OCI-LY1 (cell line): Measurements from ENCODE around the gene HPF1.

Experiments used
- H2AFZ ChIP-seq: fragments of 200-600 bp; sonication (generic), shearing (Covaris generic); 2 replicates; pipeline ENCODE4 v1.6.0; 2014; ENCODE audit warnings: antibody characterized with exemption, mild to moderate bottlenecking, low read length
- H3F3A ChIP-seq: fragments of 200-600 bp; sonication (generic), shearing (Covaris generic); 2 replicates; pipeline ENCODE4 v1.6.0; 2014; ENCODE audit warnings: mild to moderate bottlenecking, antibody characterized with exemption, low read length, moderate library complexity; ENCODE audit not compliant: insufficient read depth
- H3K27ac ChIP-seq: fragments of 200-600 bp; sonication (generic); 2 replicates; pipeline ENCODE4 v1.5.1; 2014; ENCODE audit warnings: low read length, mixed run types, mild to moderate bottlenecking, low read depth; ENCODE audit not compliant: poor library complexity, severe bottlenecking
- H3K27me3 ChIP-seq: fragments of 200-600 bp; sonication (generic); 2 replicates; pipeline ENCODE4 v1.6.0; 2014; ENCODE audit warnings: antibody characterized with exemption, mild to moderate bottlenecking, low read length, moderate library complexity; ENCODE audit not compliant: insufficient read depth
- H3K36me3 ChIP-seq: fragments of 200-600 bp; sonication (generic); 2 replicates; pipeline ENCODE4 v1.6.1; 2014; ENCODE audit warnings: mild to moderate bottlenecking, antibody characterized with exemption, low read length, moderate library complexity, mixed read lengths; ENCODE audit not compliant: insufficient read depth
- H3K4me1 ChIP-seq: fragments of 200-600 bp; sonication (generic); 2 replicates; pipeline ENCODE4 v1.5.1; 2014; ENCODE audit warnings: mild to moderate bottlenecking, low read length, moderate library complexity; ENCODE audit not compliant: insufficient read depth, severe bottlenecking
- H3K4me2 ChIP-seq: fragments of 200-600 bp; sonication (generic), shearing (Covaris generic); 2 replicates; pipeline ENCODE4 v1.6.1; 2014; ENCODE audit warnings: low read length
- H3K4me3 ChIP-seq: fragments of 200-600 bp; sonication (generic); 2 replicates; pipeline ENCODE4 v1.5.1; 2014; ENCODE audit warnings: low read length, low read depth, mild to moderate bottlenecking, mixed read lengths; ENCODE audit not compliant: poor library complexity, severe bottlenecking
- H3K79me2 ChIP-seq: fragments of 200-600 bp; shearing (Covaris generic); 2 replicates; pipeline ENCODE4 v1.6.1; 2016; ENCODE audit warnings: mixed run types, low read length, mixed read lengths; ENCODE audit not compliant: insufficient read depth
- H3K9ac ChIP-seq: fragments of 200-600 bp; sonication (generic), shearing (Covaris generic); 2 replicates; pipeline ENCODE4 v1.6.1; 2014; ENCODE audit warnings: mild to moderate bottlenecking, low read length, mixed read lengths
- H3K9me2 ChIP-seq: fragments of 200-600 bp; sonication (generic), shearing (Covaris generic); 2 replicates; pipeline ENCODE4 v1.6.1; 2014; ENCODE audit warnings: low read depth, mild to moderate bottlenecking, low read length, mixed read lengths
- H3K9me3 ChIP-seq: fragments of 200-600 bp; shearing (Covaris generic); 2 replicates; pipeline ENCODE4 v1.6.1; 2014; ENCODE audit warnings: low read length, mixed read lengths
- H4K20me1 ChIP-seq: fragments of 200-600 bp; sonication (generic), shearing (Covaris generic); 2 replicates; pipeline ENCODE4 v1.6.0; 2016; ENCODE audit warnings: mild to moderate bottlenecking, low read length; ENCODE audit not compliant: insufficient read depth
- CTCF ChIP-seq: fragments of 200-600 bp; sonication (generic), shearing (Covaris generic); IDR thresholded peaks from 2 replicates; pipeline ENCODE4 v1.5.1; 2017; ENCODE audit warnings: mild to moderate bottlenecking, antibody characterized with exemption, low read length, moderate library complexity, mixed read lengths
- EZH2 ChIP-seq: fragments of 200-600 bp; sonication (generic), shearing (Covaris generic); IDR thresholded peaks from 2 replicates; pipeline ENCODE4 v1.8.0; 2017; ENCODE audit warnings: borderline replicate concordance, mixed run types, mild to moderate bottlenecking, antibody characterized with exemption, low read length, moderate library complexity, mixed read lengths

HPF1 gene

DNA sequence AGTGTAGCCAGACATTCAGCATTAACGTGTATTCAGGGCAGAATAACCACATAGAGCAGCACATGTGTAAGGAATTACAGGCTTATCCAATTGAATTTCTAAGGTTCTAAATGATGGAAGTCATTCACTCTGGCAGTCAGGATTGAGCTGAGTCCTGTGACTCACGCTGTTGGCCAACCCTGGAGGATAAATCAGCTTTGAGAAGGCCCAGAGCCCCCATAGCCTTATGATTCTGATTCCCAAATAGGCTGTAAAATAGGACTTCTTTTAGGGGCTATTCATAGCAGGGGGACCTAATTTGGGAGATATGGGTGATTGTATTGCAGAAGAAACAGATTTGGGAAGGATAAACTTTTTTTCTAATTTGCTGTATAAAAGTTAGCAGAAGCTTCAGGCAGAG, 8.1 kb upstream of the HPF1 start:
- no peaks in the 10 kb centered on the region for H3K79me2 ChIP-seq

DNA sequence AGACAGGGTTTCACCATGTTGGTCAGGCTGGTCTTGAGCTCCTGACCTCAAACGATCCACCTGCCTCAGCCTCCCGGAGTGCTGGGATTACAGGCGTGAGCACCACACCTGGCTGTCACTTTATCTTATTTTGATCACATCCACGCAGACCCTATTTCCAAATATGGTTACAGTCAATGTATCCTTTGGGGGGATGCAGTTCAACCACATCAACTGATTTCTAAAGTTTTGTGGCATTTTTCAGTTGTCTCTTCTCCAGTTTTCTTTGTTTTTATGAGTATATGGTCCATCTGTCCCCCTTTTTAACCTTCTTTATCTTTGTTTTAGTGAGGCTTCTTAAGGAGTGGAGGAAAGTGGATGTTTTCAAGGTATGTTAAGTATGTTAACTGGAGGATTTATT, 4.1 kb upstream of the HPF1 start:
- no peak overlapping the region for H3K9ac ChIP-seq

More for the DNA sequence above, 8.1 kb upstream of the HPF1 start:
- no peak overlapping the region for H3K4me2 ChIP-seq
- no peaks in the 10 kb centered on the region for H3F3A ChIP-seq
- H4K20me1 ChIP-seq: no peaks in the 10 kb centered on the region
- no peak for TF ChIP-seq CTCF
- TF ChIP-seq EZH2: no peak
- no peaks in the 10 kb centered on the region for H3K27me3 ChIP-seq
- no peak overlapping the region for H2AFZ ChIP-seq
- H3K4me1 ChIP-seq: no peaks in the 10 kb centered on the region
- H3K4me3 ChIP-seq: no peak overlapping the region
- no peak overlapping the region for H3K27ac ChIP-seq
- H3K9me2 ChIP-seq: no peaks in the 10 kb centered on the region
- no peaks in the 10 kb centered on the region for H3K9me3 ChIP-seq
- H3K9ac ChIP-seq: no peak overlapping the region
- no peaks in the 10 kb centered on the region for H3K36me3 ChIP-seq

GRCh38 chr4:169758401-169758962, 738 bp upstream of the HPF1 start:
- Histone ChIP-seq H3K4me1 (peaks cover 18% of the 10 kb centered on the region), H2AFZ (peak overlapping the region; percentile 48; the same call in 1 of the 2 replicates), H3K27ac (no peak overlapping the region), H3K36me3 (no peaks in the 10 kb centered on the region), H3K4me2 (peak overlapping the region; percentile 83), H3K79me2 (no peaks in the 10 kb centered on the region), H4K20me1 (no peaks in the 10 kb centered on the region), H3F3A (no peaks in the 10 kb centered on the region), H3K4me3 (peak overlapping the region; percentile 87), H3K9me2 (no peaks in the 10 kb centered on the region), H3K9me3 (no peaks in the 10 kb centered on the region), H3K9ac (peak overlapping the region; percentile 80; the same call in 1 of the 2 replicates), H3K27me3 (no peaks in the 10 kb centered on the region)
- TF ChIP-seq EZH2 (no peak), CTCF (no peak)

More for the DNA sequence above, 4.1 kb upstream of the HPF1 start:
- H3K27ac ChIP-seq: no peak overlapping the region
- TF ChIP-seq CTCF (no peak), EZH2 (no peak)
- H3K9me3 ChIP-seq: no peaks in the 10 kb centered on the region
- H3K4me2 ChIP-seq: no peak overlapping the region
- no peaks in the 10 kb centered on the region for H3K9me2 ChIP-seq
- no peak overlapping the region for H3K4me3 ChIP-seq
- H3K27me3 ChIP-seq: no peaks in the 10 kb centered on the region
- H3K79me2 ChIP-seq: no peaks in the 10 kb centered on the region
- no peaks in the 10 kb centered on the region for H4K20me1 ChIP-seq
- no peak overlapping the region for H2AFZ ChIP-seq
- H3K36me3 ChIP-seq: no peaks in the 10 kb centered on the region
- no peaks in the 10 kb centered on the region for H3F3A ChIP-seq
- H3K4me1 ChIP-seq: peaks cover 9% of the 10 kb centered on the region
